Measurements from ENCODE around the gene MYZAP.

GRCh38 chr15:57730876-57731275 lies 139.2 kb downstream of the MYZAP start:
- no peak for TF ChIP-seq HOXB6 (CRISPR knock-in tag; IDR thresholded peaks at IDR 0.05; ENCODE audit: borderline replicate concordance)
- no peak for TF ChIP-seq CREB1 (IDR thresholded peaks at IDR 0.05)
- no peak for TF ChIP-seq CREB1 (CRISPR knock-in tag; IDR thresholded peaks at IDR 0.05)
- no peak for TF ChIP-seq MAZ (CRISPR knock-in tag; conservative IDR thresholded peaks at IDR 0.05 in 1 of 2, IDR thresholded peaks at IDR 0.05 in 1 of 2)
- TF ChIP-seq ATF3 (IDR thresholded peaks at IDR 0.05): no peak
- no peak for TF ChIP-seq ATF3 (CRISPR knock-in tag; conservative IDR thresholded peaks at IDR 0.05)
- no peak for TF ChIP-seq KAT7 (CRISPR knock-in tag; IDR thresholded peaks at IDR 0.05; ENCODE audit: borderline replicate concordance)
- no peak for TF ChIP-seq CTCF (IDR thresholded peaks at IDR 0.05 in 2 of 3, conservative IDR thresholded peaks at IDR 0.05 in 1 of 3; ENCODE audit: insufficient read depth in 2 of 3, low read depth in 1 of 3, low read length in 3 of 3)
